Measurements from ENCODE around the gene GSTM4. TPM values are rescaled to one million over a fixed set of nuclear protein-coding genes. Genes with fewer than 3 reads are reported as not detected.

Gene GSTM4
- total RNA-seq, 1 experiment from 2014 or later, result 22.0 TPM

Other genes with a start within 250 kb of the GSTM4 start
- 118 TPM for gene PSMA5, start 229.7 kb upstream of the GSTM4 start, total RNA-seq (2021; ENCODE audit: unreplicated experiment)
- 0.74 TPM for gene SYPL2, start 189.6 kb upstream of the GSTM4 start, total RNA-seq (2021; ENCODE audit: unreplicated experiment)
- gene ATXN7L2, start 172.2 kb upstream of the GSTM4 start, total RNA-seq (2021; ENCODE audit: unreplicated experiment), result 4.9 TPM
- 4.5 TPM for gene CYB561D1, start 162.0 kb upstream of the GSTM4 start, total RNA-seq (2021; ENCODE audit: unreplicated experiment)
- gene AMIGO1, start 146.4 kb upstream of the GSTM4 start, total RNA-seq (2021; ENCODE audit: unreplicated experiment), result 0.64 TPM
- gene GPR61, start 116.2 kb upstream of the GSTM4 start, total RNA-seq (2021; ENCODE audit: unreplicated experiment), result not detected
- 6.4 TPM for gene GNAI3, start 107.5 kb upstream of the GSTM4 start, total RNA-seq (2021; ENCODE audit: unreplicated experiment)
- 0.44 TPM for gene GNAT2, start 36.5 kb upstream of the GSTM4 start, total RNA-seq (2021; ENCODE audit: unreplicated experiment)
- 85.8 TPM for gene AMPD2, start 36.3 kb upstream of the GSTM4 start, total RNA-seq (2021; ENCODE audit: unreplicated experiment)
- gene GSTM2, start 12.0 kb downstream of the GSTM4 start, total RNA-seq (2021; ENCODE audit: unreplicated experiment), result 10.2 TPM
- gene GSTM1, start 31.7 kb downstream of the GSTM4 start, total RNA-seq (2021; ENCODE audit: unreplicated experiment), result not detected
- not detected for gene GSTM5, start 56.2 kb downstream of the GSTM4 start, total RNA-seq (2021; ENCODE audit: unreplicated experiment)
- gene GSTM3, start 84.9 kb downstream of the GSTM4 start, total RNA-seq (2021; ENCODE audit: unreplicated experiment), result 93.1 TPM
- gene EPS8L3, start 107.8 kb downstream of the GSTM4 start, total RNA-seq (2021; ENCODE audit: unreplicated experiment), result not detected

Measured in Panc1 (cell line).